Peyer's patch (tissue), 4 donors: ENCODE results near the gene TFPI.

Experiments used
- POLR2A ChIP-seq, 2 donors: fragments of 450-650 bp; IDR thresholded peaks; one replicate each; pipeline ENCODE4 v1.5.1; 2017; ENCODE audit warnings: antibody characterized with exemption in 2 of 2, mild to moderate bottlenecking in 2 of 2, moderate library complexity in 2 of 2
- TF ChIP-seq, protein P1 (sequence below), 6 experiments: fragments of 450-650 bp in 4 of 6; fragments of 200-600 bp in 2 of 6; sonication (generic) in 1 of 6; IDR thresholded peaks; one replicate each; pipeline ENCODE4 v1.5.1; 2017 to 2019; ENCODE audit warnings: antibody characterized with exemption in 6 of 6, mild to moderate bottlenecking in 3 of 6, moderate library complexity in 1 of 6

DNA sequence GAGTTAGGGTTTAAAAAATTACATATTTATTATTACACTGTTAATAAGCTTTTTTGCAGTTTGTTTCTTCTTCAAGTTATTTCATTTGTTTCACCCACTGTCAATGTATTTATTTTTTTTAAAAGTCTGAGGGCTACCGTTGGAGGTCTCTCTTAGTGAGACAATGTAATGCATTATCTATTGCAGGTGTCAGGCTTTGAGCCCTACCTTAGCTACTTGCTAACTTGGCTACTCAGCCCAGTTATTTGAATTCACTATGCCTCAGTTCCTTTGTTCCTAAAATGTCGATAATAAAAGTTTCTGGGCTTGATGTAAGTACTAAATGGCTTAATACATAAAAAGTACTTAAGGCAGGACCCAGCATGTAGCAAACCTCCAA is 458 bp upstream of the TFPI start:
- TF ChIP-seq, protein P1, sequence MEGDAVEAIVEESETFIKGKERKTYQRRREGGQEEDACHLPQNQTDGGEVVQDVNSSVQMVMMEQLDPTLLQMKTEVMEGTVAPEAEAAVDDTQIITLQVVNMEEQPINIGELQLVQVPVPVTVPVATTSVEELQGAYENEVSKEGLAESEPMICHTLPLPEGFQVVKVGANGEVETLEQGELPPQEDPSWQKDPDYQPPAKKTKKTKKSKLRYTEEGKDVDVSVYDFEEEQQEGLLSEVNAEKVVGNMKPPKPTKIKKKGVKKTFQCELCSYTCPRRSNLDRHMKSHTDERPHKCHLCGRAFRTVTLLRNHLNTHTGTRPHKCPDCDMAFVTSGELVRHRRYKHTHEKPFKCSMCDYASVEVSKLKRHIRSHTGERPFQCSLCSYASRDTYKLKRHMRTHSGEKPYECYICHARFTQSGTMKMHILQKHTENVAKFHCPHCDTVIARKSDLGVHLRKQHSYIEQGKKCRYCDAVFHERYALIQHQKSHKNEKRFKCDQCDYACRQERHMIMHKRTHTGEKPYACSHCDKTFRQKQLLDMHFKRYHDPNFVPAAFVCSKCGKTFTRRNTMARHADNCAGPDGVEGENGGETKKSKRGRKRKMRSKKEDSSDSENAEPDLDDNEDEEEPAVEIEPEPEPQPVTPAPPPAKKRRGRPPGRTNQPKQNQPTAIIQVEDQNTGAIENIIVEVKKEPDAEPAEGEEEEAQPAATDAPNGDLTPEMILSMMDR (IDR thresholded peaks at IDR 0.05) = no peak
- TF ChIP-seq POLR2A (IDR thresholded peaks at IDR 0.05) = no peak
